A204.1 (cell line): ENCODE results near the gene SGPL1.
"Not testable (repeated sequence)": the region's sequence is repeated elsewhere in the genome, so short reads cannot be mapped to it uniquely, and the experiment has no call there.

Experiments used
- FAIRE-seq: peaks from 2 replicates; lab custom pipeline; 2012; peaks lifted over from hg19 to GRCh38; lab: Jason Lieb, UNC

The SGPL1 gene

DNA sequence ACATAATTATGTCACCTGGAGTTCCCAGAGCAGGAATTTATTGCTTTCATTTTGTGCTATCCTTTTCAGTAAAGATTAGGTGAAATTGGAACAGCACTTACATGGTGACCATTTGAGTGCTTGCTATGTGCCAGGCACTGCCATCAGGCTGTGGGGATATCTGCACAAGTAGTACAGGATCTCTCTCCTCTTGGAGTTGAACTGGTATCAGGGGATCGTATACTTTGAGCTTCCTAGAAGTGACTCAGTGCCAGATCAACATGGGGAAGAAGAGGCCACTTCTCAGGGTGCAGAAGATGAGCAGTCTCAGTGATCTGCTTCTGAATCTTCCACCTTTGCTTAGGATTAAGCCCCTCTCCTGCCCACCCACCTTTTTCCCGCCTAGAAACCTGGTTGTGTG lies 29.5 kb downstream of the SGPL1 start:
- no peak for FAIRE-seq

DNA sequence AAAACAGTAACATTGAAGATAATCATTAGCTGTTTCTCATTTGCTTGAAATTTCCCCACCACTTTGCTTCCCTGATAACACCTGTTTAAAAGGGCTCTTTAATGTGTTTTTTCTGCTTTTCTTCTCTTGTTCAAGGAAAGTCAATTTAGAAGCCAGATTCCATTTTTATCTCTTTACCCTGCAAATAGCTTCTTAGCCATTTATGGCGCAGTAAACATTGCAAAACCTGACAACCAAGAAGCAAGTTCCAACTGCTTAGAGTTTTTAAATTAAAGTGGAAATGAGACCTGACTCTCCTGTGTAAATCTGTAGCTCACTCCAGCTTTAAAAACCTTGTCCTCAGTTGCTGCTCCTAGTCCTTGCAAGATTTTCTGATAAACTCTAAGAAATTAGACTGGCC lies 30.1 kb downstream of the SGPL1 start:
- no peak for FAIRE-seq

DNA sequence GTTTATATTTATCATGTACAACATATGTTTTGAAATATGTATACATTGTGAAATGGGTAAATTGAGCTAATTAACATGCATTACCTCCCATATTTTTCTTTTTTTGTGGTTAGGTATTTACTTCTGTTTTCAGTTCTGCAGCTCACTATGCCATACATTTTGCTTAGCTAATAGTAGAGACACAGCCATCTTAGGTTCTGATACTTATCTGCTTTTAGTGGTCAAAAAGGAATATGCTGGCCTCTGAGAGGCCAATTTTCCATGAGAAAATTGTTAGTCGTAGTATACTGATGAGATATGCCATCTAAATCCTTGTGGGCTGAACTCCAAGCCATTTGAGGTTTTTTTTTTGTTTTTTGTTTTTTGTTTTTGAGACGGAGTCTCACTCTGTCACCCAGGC lies 31.0 kb downstream of the SGPL1 start:
- no peak for FAIRE-seq

DNA sequence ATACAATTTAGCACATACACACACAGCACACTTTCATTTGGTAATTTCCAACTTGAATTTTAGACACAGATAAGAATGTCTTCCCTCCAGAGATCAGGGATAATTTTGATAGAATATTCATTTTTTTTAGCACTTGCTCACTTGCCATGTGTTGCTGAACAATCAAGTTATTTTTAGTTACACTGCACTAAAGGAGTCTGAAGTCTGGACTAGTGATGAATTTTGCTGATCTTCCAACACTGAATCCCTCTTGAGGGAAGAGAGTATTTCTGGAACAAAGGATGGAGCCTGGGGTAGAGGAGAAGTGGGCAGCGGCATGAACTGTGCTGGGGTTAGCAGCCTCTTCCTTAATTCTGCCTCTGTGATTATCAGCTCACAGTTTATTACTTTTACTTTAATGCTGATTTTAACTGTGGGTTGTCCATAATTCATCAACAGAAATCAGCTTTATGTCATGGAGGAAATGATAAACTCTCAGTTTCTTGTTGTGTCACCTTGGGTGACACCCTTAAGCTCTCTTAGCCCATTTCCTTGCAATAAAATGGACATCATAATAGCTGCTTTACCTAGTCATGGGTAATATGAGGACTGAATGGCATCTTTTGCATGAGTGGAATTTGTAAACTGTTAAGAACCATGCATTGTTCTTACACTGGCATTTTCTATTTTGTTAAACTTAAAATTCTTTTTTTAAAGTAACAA lies 32.1 kb downstream of the SGPL1 start:
- no peak for FAIRE-seq

DNA sequence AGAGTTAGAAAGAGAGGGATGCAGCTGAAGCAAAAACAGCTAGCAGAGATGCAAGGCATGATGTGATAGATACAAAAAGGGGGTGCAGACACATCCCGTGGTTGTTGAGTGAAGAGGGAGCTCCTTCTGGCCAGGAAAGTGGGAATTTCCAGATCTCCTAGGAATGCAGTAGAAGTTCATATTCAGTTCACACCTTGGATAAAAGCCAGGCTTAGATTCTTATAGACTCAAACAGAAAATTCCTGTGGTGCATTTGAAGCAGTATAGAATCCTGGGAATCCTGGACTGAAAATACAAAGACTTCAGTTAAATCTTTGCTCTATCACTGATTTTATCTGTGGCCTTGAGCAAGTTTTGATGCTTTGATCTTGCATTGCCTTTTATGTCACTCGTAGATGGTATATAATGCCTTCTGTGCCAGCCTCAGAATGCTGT lies 33.9 kb downstream of the SGPL1 start:
- FAIRE-seq, result no peak

DNA sequence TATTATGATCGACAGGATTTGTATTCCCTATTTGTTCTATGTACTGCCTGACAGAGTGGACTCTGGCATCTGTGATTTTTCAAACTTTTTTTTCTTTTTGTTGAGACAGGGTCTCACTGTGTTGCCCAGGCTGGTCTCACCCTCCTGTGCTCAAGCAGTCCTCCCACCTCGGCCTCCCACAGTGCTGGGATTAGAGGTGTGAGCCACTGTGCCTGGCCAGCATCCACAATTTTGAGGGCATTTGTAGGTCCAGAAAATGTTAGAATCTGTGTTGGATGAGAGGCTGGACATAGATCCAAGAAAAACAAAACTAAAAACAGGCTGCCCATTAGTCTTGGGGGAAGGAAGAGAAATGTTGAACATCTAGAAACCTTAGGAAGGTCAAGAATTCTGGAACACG lies 34.3 kb downstream of the SGPL1 start:
- no peak for FAIRE-seq

GRCh38 chr10:70851597-70852475 lies 36.1 kb downstream of the SGPL1 start:
- no peak for FAIRE-seq

DNA sequence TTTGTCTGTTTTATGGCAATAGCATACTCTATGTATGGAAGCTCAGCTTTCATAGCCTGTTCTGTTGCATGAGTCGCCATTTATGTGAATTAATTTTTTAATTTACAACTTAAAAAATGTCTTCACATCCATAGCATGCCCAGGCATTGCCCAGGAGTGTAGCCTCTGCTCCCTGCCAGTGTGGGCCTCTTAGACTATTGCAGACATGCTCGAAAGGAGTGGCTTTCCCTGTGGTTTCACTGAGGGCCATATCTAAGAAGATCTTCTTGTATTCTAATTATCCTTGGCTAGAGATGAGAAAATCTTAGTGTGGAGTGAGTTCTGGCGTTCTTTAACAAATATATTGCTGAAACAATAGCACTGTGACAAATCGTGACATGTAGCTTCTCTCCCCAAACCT lies 37.3 kb downstream of the SGPL1 start:
- FAIRE-seq, result no peak

DNA sequence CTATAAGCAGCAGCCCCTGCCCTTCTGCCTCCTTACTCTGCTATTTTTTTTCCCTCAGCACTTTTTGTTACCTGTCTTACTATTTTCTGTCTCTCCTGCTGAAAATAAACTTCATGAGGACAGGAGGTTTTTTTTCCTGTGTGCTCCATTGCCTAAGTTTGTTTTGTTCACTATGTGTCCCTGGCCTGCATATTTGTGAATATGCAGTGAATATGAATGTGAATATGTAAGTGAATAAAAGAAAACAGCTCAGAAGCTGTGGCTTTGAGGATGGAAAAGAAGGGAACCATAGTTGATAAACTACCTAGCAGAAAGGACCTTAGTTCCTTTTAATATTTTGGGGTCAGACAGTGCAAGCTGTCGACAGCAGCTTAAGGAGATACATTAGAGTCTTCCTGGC lies 37.7 kb downstream of the SGPL1 start:
- FAIRE-seq, result no peak

DNA sequence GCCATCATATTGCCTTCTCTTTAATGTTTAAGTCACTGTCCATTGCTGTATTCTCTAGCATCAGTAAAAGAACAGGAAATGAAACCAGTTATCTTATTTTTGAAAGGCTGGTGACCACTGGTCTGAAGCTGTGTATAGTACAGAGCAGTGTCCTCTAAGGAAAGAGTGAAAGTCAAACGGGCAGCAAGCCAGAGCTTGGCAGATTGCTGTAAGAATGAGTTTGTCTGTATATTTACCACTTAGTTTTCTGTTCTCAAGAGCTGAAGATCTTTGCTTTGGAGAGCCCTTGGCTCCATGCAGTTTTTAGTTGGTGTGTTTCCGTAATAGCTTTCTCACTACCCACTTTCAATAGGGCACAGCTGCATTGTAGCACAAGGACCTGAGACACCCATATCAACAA lies 40.7 kb downstream of the SGPL1 start:
- FAIRE-seq, result no peak

- no peak for FAIRE-seq
These were observed 43.0 kb downstream of the SGPL1 start for GRCh38 chr10:70858759-70859158.

GRCh38 chr10:70861495-70862197 lies 45.9 kb downstream of the SGPL1 start:
- FAIRE-seq, result not testable (repeated sequence)

DNA sequence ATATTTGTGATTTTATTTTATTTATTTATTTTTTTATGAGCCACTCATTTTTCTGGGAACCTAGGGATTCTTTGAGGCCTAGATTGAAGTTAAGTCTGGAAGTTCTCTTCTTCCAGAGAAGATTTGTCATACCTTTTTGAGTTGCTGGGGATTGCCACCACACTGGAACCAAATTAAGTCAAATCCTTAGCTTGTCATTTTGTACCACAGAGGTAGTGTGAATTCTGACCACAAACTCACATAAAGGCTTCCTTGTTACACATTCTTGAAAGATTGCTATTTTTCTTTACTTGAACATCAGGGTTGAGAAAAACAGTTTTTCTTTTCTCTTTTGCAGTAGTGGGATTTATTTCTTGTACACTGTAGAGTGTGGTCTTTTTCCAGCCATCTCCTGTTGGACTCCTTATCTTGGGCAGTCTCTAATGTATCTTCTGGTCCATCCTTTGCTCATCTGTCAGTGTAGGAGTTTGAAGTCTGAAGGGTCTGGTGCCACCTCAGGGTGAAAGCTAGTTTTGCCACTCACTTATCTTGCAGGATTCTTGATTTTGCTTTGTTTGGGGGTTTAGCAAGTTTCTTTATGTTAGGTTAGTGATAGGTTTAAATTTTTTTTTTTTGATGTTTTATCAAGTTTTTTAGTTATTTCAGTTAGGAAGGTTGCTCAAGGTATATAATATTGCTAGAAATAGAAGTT lies 47.9 kb downstream of the SGPL1 start:
- FAIRE-seq, result no peak

DNA sequence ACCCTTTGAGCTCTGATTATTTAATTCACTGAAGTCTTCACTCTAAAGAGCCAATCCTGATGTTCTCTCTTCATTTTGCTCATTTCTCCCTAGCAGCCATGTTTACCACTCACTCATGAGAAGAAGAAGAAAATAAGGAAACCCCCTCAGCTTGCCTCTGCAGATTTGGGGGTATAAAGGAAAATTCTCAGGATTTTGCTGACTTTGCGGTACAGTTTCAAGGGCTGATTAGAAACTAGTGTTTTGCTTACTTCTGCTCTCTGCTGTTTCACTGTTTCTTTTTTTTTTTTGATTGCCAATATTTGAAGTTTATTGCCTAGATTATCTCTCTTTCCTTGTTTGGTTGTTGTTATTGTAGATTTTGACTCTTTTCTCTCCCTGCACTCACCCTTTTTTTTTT lies 49.2 kb downstream of the SGPL1 start:
- no peak for FAIRE-seq

GRCh38 chr10:70866424-70866823 lies 50.7 kb downstream of the SGPL1 start:
- no peak for FAIRE-seq

DNA sequence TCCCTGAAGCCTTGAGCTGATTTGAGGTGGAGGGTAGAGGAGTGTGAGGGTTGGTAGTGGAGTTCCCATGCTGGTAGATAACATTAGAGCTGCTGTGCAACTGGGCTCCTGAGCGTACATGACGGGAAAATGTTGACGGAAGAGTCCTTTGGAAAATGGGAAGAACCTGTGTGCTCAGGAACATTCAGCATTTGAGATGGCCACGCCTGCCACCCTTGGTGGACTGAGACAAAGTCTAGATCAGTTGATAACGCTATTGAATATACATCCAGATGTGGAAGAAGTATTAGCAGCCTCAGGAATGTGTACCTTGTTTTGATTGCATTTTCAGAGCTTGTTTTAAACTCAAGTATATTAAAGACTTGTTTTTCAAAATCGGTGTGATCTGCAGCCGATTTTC lies 56.5 kb downstream of the SGPL1 start:
- FAIRE-seq, result no peak

- no peak for FAIRE-seq
These were observed 58.3 kb downstream of the SGPL1 start for GRCh38 chr10:70874061-70874460.

DNA sequence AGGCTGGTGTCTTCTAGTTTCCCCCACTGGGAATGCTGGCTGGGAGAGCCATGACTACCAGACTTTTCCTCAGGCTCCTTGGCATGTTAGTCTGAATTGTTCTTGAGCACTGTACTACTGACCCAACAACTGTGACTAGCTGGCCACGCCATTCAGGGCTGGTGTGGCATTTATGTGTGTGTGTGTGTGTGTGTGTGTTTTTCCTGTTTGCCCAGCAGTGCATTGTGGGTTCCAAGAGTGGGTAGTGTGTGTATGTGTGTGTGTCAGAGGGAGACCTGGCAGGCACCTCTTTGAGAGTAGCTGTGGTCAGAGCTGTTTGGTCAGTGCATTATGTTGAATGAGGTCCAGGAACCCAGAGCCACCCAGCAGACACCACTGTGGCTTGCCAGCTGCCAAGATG lies 63.5 kb downstream of the SGPL1 start:
- no peak for FAIRE-seq

- FAIRE-seq, result peak; percentile 70
These were observed 64.4 kb downstream of the SGPL1 start for GRCh38 chr10:70880077-70880534.

DNA sequence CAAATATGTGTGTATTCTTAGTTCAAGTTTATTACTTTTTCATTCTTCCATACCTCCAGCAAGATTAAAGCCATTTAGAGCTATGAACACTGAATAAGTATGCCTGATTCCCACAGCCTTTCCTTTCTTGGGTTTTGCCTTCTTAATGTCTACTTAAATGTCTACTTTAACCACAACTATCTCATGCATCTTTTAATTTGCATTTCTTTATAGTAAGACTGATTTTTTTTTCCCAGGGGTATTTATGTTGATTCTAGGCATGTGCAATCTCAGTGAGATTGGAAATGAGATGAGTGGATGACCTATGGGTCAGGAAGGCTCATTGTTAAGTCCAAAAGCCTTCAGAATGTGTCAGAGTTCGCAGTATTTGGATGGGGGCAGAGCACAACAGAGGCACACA lies 69.0 kb downstream of the SGPL1 start:
- no peak for FAIRE-seq

- no peak for FAIRE-seq
These were observed 69.7 kb downstream of the SGPL1 start for GRCh38 chr10:70885481-70885880.
